ENCODE data around the gene MUC7. TPM values are rescaled to one million over a fixed set of nuclear protein-coding genes. Genes with fewer than 3 reads are reported as not detected.

MUC7 gene
- total RNA-seq, 4 donors from 2014 or later, result not detected

GRCh38 chr4:70515367-70516250, 43.6 kb downstream of the MUC7 start:
- Histone ChIP-seq H3K4me1 (no peaks in the 10 kb centered on the region), H3K4me3 (no peak overlapping the region), H3K36me3 (no peaks in the 10 kb centered on the region), H3K27me3 (no peaks in the 10 kb centered on the region), H3K27ac (no peak overlapping the region), H3K9me3 (no peaks in the 10 kb centered on the region)
- WGBS, 2 donors, result 83 to 84% methylated on average over 4 of the region's 4 CpGs
- TF ChIP-seq POLR2A (IDR thresholded peaks at IDR 0.05), result no peak
- TF ChIP-seq EP300 (IDR thresholded peaks at IDR 0.05), result no peak
- no peak for DNase-seq (ENCODE audit: low spot score in 2 of 2)

DNA sequence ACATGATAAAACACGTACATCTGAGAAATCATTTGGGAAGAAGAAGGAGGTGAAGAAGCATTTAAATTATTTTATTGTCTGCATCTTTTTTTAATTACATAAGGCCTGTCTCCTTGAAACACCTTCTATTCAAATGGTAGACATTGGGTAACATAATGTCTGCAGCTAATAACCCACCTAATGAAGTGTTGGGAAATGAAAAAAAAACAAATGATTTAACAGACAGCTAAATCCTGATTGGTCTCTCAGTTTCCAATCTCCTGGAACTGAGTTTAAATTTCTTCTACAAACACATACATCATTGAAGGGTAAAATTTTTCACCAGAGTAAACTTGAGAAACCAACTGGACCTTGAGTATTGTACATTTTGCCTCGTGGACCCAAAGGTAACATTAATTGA, 46.3 kb downstream of the MUC7 start, which contains the start of gene AMTN:
Gene AMTN (plus strand): TSS at position 301 of the 400 bp plus-strand sequence. CDS start 209 bp downstream, outside the sequence.
- Histone ChIP-seq H3K9me3 (no peaks in the 10 kb centered on the region), H3K27ac (no peak within 1 kb of the TSS), H3K4me1 (no peaks in the 10 kb centered on the region), H3K36me3 (no peaks in the 10 kb centered on the region), H3K27me3 (no peaks in the 10 kb centered on the region), H3K4me3 (no peak within 1 kb of the TSS)
- TF ChIP-seq, protein P1, sequence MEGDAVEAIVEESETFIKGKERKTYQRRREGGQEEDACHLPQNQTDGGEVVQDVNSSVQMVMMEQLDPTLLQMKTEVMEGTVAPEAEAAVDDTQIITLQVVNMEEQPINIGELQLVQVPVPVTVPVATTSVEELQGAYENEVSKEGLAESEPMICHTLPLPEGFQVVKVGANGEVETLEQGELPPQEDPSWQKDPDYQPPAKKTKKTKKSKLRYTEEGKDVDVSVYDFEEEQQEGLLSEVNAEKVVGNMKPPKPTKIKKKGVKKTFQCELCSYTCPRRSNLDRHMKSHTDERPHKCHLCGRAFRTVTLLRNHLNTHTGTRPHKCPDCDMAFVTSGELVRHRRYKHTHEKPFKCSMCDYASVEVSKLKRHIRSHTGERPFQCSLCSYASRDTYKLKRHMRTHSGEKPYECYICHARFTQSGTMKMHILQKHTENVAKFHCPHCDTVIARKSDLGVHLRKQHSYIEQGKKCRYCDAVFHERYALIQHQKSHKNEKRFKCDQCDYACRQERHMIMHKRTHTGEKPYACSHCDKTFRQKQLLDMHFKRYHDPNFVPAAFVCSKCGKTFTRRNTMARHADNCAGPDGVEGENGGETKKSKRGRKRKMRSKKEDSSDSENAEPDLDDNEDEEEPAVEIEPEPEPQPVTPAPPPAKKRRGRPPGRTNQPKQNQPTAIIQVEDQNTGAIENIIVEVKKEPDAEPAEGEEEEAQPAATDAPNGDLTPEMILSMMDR (IDR thresholded peaks at IDR 0.05), result no peak
- TF ChIP-seq EP300 (IDR thresholded peaks at IDR 0.05), result no peak
- TF ChIP-seq POLR2A (IDR thresholded peaks at IDR 0.05), result no peak
- 70 to 72% methylated on average over 2 of the region's 2 CpGs for WGBS, 2 donors
- no peak for DNase-seq (ENCODE audit: low spot score in 2 of 2)

DNA sequence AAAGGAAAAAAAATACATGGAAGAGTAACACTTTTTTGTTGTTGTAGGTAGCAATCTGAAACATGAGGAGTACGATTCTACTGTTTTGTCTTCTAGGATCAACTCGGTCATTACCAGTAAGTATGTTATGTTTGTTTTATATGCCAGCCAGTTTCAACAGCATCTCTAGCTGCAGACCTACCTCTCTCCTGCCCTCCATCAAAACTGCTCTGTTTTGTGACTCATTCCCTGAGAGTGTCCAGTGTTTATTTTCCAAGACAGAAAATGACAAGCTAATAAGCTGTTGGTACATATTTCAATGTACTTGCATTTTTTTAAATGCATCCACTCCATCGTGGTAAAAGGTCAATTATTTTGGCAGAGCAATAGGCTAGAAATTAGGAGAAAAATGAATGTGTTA, 46.7 kb downstream of the MUC7 start:
- no peak overlapping the region for H3K4me3 ChIP-seq
- H3K27me3 ChIP-seq, result no peaks in the 10 kb centered on the region
- H3K9me3 ChIP-seq, result no peaks in the 10 kb centered on the region
- 34 to 63% methylated on average over 3 of the region's 3 CpGs for WGBS, 2 donors
- H3K27ac ChIP-seq, result no peak overlapping the region
- no peaks in the 10 kb centered on the region for H3K4me1 ChIP-seq
- no peaks in the 10 kb centered on the region for H3K36me3 ChIP-seq
- no peak for DNase-seq (ENCODE audit: low spot score in 2 of 2)
- TF ChIP-seq POLR2A (IDR thresholded peaks at IDR 0.05) (no peak), EP300 (IDR thresholded peaks at IDR 0.05) (no peak)
- TF ChIP-seq, protein P1 (IDR thresholded peaks at IDR 0.05), result no peak

GRCh38 chr4:70522626-70523025, 50.6 kb downstream of the MUC7 start:
- no peak for DNase-seq (ENCODE audit: low spot score in 2 of 2)
- Histone ChIP-seq H3K9me3 (no peaks in the 10 kb centered on the region), H3K36me3 (no peaks in the 10 kb centered on the region), H3K27ac (no peak overlapping the region), H3K4me3 (no peak overlapping the region), H3K4me1 (no peaks in the 10 kb centered on the region), H3K27me3 (no peaks in the 10 kb centered on the region)
- TF ChIP-seq POLR2A (IDR thresholded peaks at IDR 0.05) (no peak), EP300 (IDR thresholded peaks at IDR 0.05) (no peak)
- TF ChIP-seq, protein P1 (IDR thresholded peaks at IDR 0.05), result no peak
- WGBS, 2 donors, result 89 to 91% methylated on average over 7 of the region's 7 CpGs

DNA sequence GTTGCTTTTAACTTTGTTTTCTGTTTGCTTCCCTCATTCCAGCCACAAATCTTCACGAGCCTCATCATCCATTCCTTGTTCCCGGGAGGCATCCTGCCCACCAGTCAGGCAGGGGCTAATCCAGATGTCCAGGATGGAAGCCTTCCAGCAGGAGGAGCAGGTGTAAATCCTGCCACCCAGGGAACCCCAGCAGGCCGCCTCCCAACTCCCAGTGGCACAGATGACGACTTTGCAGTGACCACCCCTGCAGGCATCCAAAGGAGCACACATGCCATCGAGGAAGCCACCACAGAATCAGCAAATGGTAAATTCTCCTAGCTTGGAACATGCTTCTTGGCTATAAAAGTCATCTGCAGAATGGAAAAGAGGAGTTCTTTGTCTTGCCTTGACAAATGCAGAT, 59.0 kb downstream of the MUC7 start:
- no peak for TF ChIP-seq EP300 (IDR thresholded peaks at IDR 0.05)

GRCh38 chr4:70531981-70532380, 60.0 kb downstream of the MUC7 start:
- no peak overlapping the region for H3K4me3 ChIP-seq
- no peaks in the 10 kb centered on the region for H3K4me1 ChIP-seq
- no peaks in the 10 kb centered on the region for H3K36me3 ChIP-seq
- H3K27me3 ChIP-seq, result no peaks in the 10 kb centered on the region
- TF ChIP-seq, protein P1 (IDR thresholded peaks at IDR 0.05), result no peak
- no peak for TF ChIP-seq POLR2A (IDR thresholded peaks at IDR 0.05)
- no peak for TF ChIP-seq EP300 (IDR thresholded peaks at IDR 0.05)
- H3K9me3 ChIP-seq, result no peaks in the 10 kb centered on the region
- no peak overlapping the region for H3K27ac ChIP-seq
- no peak for DNase-seq (ENCODE audit: low spot score in 2 of 2)
- WGBS, 2 donors, result 85 to 86% methylated on average over 2 of the region's 2 CpGs

More for the DNA sequence above, 59.0 kb downstream of the MUC7 start:
- 64 to 71% methylated on average over 5 of the region's 5 CpGs for WGBS, 2 donors
- no peak for DNase-seq (ENCODE audit: low spot score in 2 of 2)
- no peaks in the 10 kb centered on the region for H3K4me1 ChIP-seq
- no peak overlapping the region for H3K27ac ChIP-seq
- no peak overlapping the region for H3K4me3 ChIP-seq
- H3K9me3 ChIP-seq, result no peaks in the 10 kb centered on the region
- no peaks in the 10 kb centered on the region for H3K36me3 ChIP-seq
- no peaks in the 10 kb centered on the region for H3K27me3 ChIP-seq
